ENCODE measurements around the gene MKNK2.
A peak's percentile ranks its signal among the peaks of the same experiment; 100 is the strongest.
"Not testable (repeated sequence)": the region's sequence is repeated elsewhere in the genome, so short reads cannot be mapped to it uniquely, and the experiment has no call there.

The MKNK2 gene

GRCh38 chr19:2096480-2097202, 45.6 kb upstream of the MKNK2 start, which contains the start of gene IZUMO4:
Gene IZUMO4, plus strand, starts transcription at chr19:2096915. Its CDS starts 31 bp downstream, at chr19:2096946.
- TF ChIP-seq, protein P1, sequence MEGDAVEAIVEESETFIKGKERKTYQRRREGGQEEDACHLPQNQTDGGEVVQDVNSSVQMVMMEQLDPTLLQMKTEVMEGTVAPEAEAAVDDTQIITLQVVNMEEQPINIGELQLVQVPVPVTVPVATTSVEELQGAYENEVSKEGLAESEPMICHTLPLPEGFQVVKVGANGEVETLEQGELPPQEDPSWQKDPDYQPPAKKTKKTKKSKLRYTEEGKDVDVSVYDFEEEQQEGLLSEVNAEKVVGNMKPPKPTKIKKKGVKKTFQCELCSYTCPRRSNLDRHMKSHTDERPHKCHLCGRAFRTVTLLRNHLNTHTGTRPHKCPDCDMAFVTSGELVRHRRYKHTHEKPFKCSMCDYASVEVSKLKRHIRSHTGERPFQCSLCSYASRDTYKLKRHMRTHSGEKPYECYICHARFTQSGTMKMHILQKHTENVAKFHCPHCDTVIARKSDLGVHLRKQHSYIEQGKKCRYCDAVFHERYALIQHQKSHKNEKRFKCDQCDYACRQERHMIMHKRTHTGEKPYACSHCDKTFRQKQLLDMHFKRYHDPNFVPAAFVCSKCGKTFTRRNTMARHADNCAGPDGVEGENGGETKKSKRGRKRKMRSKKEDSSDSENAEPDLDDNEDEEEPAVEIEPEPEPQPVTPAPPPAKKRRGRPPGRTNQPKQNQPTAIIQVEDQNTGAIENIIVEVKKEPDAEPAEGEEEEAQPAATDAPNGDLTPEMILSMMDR (IDR thresholded peaks at IDR 0.05; ENCODE audit: low read depth, low read length): peak; percentile 40
- DNase-seq (ENCODE audit: extremely low read depth, low read depth): peak; percentile 96

DNA sequence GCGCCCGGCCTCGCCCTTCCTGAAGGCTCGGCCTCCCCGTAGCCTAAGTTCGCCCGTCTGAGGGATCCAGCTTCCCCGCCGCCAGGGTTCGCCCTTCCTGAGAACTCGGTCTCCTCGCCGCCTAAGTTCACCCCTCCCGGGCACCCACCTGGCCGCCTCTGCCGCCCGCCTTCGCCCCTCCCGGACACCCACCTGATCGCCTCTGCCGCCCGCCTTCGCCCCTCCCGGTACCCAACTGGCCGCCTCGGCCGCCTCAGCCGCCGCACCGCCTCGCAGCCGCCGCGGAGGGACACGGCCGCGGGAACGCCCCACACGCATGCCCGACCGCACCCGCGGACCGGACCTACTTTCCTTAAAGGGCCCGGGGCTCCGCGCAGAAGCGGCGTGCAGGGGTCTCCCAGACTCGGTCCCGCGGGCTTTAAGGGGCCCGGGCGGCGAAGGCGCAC, 45.0 kb upstream of the MKNK2 start, which contains the start of gene MOB3A:
Gene MOB3A, minus strand, starts transcription at position 293 of the 446 bp plus-strand sequence. CDS start 17,766 bp downstream, outside the sequence.
- peak; percentile 86 for DNase-seq (ENCODE audit: extremely low read depth, low read depth)
- TF ChIP-seq, protein P1 (IDR thresholded peaks at IDR 0.05; ENCODE audit: low read depth, low read length): peak; percentile 49

DNA sequence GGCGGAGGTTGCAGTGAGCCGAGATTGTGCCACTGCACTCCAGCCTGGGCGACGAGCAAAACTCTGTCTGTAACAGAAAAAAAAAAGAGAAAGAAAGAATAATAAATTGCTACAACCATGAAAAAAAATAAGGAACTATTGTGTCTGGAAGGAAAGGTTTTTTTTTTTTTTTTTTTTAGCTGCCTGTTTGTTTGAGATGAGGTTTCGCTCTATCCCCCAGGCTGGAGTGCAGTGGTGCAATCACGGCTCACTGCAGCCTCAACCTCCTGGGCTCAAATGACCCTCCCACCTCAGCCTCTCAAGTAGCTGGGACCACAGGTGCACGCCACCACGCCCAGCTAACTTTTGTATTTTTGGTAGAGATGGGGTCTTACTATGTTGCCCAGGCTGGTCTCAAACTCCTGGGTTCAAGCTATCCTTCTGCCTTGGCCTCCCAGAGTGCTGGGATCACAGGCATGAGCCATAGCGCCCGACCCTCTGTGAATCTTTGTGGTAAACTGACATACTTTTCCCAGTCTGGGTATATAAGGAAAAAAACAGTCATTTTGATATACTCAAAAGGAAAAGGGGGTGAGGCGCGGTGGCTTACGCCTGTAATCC, 41.0 kb upstream of the MKNK2 start:
- not testable (repeated sequence) for DNase-seq (ENCODE audit: extremely low read depth, low read depth)

DNA sequence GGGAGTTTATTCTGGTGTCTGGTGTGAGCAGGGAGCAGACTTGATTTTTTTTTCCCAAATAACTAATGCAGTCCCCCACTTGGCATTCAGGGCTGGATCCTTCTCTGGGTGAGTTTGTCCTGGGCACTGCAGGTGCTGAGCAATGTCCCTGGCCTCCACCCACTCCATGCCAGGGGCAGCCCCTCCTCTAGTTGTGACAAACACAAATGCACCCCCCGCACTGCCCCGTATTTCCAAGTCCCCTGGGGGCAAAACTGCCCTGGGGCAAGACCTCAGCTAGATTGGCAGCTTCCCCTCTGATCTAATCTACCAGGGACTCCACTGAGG, 38.6 kb upstream of the MKNK2 start:
- TF ChIP-seq, protein P1 (IDR thresholded peaks at IDR 0.05; ENCODE audit: low read depth, low read length): no peak
- no peak for DNase-seq (ENCODE audit: extremely low read depth, low read depth)

- no peak for DNase-seq (ENCODE audit: extremely low read depth, low read depth)
Measured at GRCh38 chr19:2089001-2089711, 38.1 kb upstream of the MKNK2 start.

GRCh38 chr19:2087621-2088100, 36.6 kb upstream of the MKNK2 start:
- TF ChIP-seq, protein P1 (IDR thresholded peaks at IDR 0.05; ENCODE audit: low read depth, low read length): no peak
- no peak for DNase-seq (ENCODE audit: extremely low read depth, low read depth)

More at GRCh38 chr19:2089001-2089711, 38.1 kb upstream of the MKNK2 start:
- TF ChIP-seq, protein P1 (IDR thresholded peaks at IDR 0.05; ENCODE audit: low read depth, low read length): no peak

DNA sequence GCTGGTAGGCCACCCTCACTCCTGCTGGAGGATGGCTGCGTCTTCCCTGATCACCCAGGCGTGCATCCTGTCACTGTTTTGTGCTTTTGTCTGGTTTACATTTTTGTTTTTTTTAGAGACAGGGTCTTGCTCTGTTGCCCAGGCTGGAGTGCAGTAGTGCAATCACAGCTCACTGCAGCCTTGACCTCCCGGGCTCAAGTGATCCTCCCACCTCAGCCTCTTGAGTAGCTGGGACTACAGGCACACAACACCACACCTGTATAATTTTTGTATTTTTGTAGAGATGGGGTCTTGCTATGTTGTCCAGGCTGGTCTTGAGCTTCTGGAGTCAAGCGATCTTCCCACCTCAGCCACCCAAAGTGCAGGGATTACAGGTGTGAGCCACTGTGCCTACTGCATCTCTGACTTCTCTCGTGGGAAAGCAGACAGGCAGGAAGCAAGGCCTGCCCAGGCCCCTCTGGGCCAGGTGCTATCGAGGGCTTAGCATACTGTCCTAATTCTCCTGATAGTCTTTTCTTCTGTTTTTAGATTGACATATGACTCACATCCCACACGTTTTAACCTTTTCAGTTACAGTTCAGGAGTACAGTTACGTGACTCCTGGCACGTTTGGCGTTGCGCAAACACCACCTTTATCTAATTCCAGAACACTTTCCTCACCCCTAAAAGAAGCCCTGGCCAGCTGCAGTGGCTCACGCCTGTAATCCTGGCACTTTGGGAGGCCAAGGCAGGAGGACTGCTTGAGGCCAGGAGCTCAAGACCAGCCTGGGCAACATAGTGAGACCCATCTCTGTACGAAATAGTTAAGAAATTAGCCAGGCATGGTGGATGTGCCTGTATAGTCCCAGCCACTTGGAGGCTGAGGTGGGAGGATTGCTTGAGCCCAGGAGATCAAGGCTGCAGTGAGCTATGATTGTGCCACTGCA, 35.9 kb upstream of the MKNK2 start:
- DNase-seq (ENCODE audit: extremely low read depth, low read depth): not testable (repeated sequence)
